ENCODE data around the gene ZNF827.
"Not testable (repeated sequence)": the region's sequence is repeated elsewhere in the genome, so short reads cannot be mapped to it uniquely, and the experiment has no call there.

Gene ZNF827

GRCh38 chr4:145840801-145841200 lies 97.8 kb downstream of the ZNF827 start:
- no peak for DNase-seq (ENCODE audit: extremely low spot score, insufficient read length, low read depth)
- no peak for FAIRE-seq

GRCh38 chr4:145840162-145840768 lies 98.4 kb downstream of the ZNF827 start:
- DNase-seq (ENCODE audit: extremely low spot score, insufficient read length, low read depth): no peak
- FAIRE-seq: peak; percentile 69

- no peak for DNase-seq (ENCODE audit: extremely low spot score, insufficient read length, low read depth)
- FAIRE-seq: no peak
These were observed 99.5 kb downstream of the ZNF827 start for GRCh38 chr4:145839151-145839550.

- not testable (repeated sequence) for DNase-seq (ENCODE audit: extremely low spot score, insufficient read length, low read depth)
- peak; percentile 29 for FAIRE-seq
These were observed 106.2 kb downstream of the ZNF827 start for GRCh38 chr4:145832384-145832783.

- FAIRE-seq: peak; percentile 92
- DNase-seq (ENCODE audit: extremely low spot score, insufficient read length, low read depth): no peak
These were observed 107.9 kb downstream of the ZNF827 start for GRCh38 chr4:145830699-145831098.

GRCh38 chr4:145829629-145830395 lies 108.8 kb downstream of the ZNF827 start:
- no peak for FAIRE-seq
- no peak for DNase-seq (ENCODE audit: extremely low spot score, insufficient read length, low read depth)

- peak; percentile 94 for FAIRE-seq
- peak; percentile 22 for DNase-seq (ENCODE audit: extremely low spot score, insufficient read length, low read depth)
These were observed 109.7 kb downstream of the ZNF827 start for GRCh38 chr4:145828802-145829485.

- FAIRE-seq: no peak
- no peak for DNase-seq (ENCODE audit: extremely low spot score, insufficient read length, low read depth)
These were observed 110.7 kb downstream of the ZNF827 start for GRCh38 chr4:145827885-145828284.

GRCh38 chr4:145825255-145825654 lies 113.4 kb downstream of the ZNF827 start:
- DNase-seq (ENCODE audit: extremely low spot score, insufficient read length, low read depth) (no peak), FAIRE-seq (no peak)

GRCh38 chr4:145824463-145824862 lies 114.2 kb downstream of the ZNF827 start:
- no peak for DNase-seq (ENCODE audit: extremely low spot score, insufficient read length, low read depth)
- no peak for FAIRE-seq

- FAIRE-seq: peak; percentile 75
These were observed 114.9 kb downstream of the ZNF827 start for GRCh38 chr4:145823743-145824142.

GRCh38 chr4:145822581-145822980 lies 116.0 kb downstream of the ZNF827 start:
- DNase-seq (ENCODE audit: extremely low spot score, insufficient read length, low read depth): no peak
- no peak for FAIRE-seq

More at GRCh38 chr4:145823743-145824142, 114.9 kb downstream of the ZNF827 start:
- DNase-seq (ENCODE audit: extremely low spot score, insufficient read length, low read depth): no peak

- FAIRE-seq (no peak), DNase-seq (ENCODE audit: extremely low spot score, insufficient read length, low read depth) (no peak)
These were observed 116.4 kb downstream of the ZNF827 start for GRCh38 chr4:145822181-145822580.

- DNase-seq (ENCODE audit: extremely low spot score, insufficient read length, low read depth) (no peak), FAIRE-seq (peak; percentile 12)
These were observed 116.9 kb downstream of the ZNF827 start for GRCh38 chr4:145821766-145822165.

GRCh38 chr4:145820407-145820806 lies 118.2 kb downstream of the ZNF827 start:
- DNase-seq (ENCODE audit: extremely low spot score, insufficient read length, low read depth): no peak
- FAIRE-seq: no peak

GRCh38 chr4:145819853-145820181 lies 118.8 kb downstream of the ZNF827 start:
- no peak for DNase-seq (ENCODE audit: extremely low spot score, insufficient read length, low read depth)
- peak; percentile 33 for FAIRE-seq

- DNase-seq (ENCODE audit: extremely low spot score, insufficient read length, low read depth) (no peak), FAIRE-seq (no peak)
These were observed 119.3 kb downstream of the ZNF827 start for GRCh38 chr4:145819101-145819852.

GRCh38 chr4:145818011-145818410 lies 120.6 kb downstream of the ZNF827 start:
- FAIRE-seq (no peak), DNase-seq (ENCODE audit: extremely low spot score, insufficient read length, low read depth) (no peak)

GRCh38 chr4:145816091-145816490 lies 122.5 kb downstream of the ZNF827 start:
- FAIRE-seq (no peak), DNase-seq (ENCODE audit: extremely low spot score, insufficient read length, low read depth) (no peak)

GRCh38 chr4:145815626-145816025 lies 123.0 kb downstream of the ZNF827 start:
- no peak for FAIRE-seq
- no peak for DNase-seq (ENCODE audit: extremely low spot score, insufficient read length, low read depth)
